ENCODE data around the gene CHGA.

The CHGA gene

DNA sequence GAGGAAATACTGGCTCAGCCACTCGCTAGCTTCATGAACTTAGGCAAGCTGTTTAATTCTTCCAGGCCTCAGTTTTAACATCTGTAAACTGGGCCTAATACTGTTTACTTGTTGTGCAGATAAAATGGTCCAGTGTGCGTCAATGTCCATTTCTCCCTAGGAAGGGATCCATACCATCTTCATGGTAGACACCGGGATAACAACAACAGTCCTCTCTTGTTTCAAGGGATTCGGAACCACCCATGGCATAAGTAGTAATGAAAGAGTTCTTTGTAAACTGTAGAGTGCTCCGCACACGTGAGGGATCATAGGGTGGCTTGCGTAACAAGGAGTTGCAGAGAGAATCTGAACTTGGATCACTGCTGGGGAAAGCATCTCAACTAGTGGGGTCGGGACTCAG, 17.3 kb upstream of the CHGA start:
- DNase-seq: no peak

- no peak for DNase-seq
These were observed 16.5 kb upstream of the CHGA start for GRCh38 chr14:92906420-92906819.

- no peak for DNase-seq
These were observed 16.1 kb upstream of the CHGA start for GRCh38 chr14:92906823-92907222.

DNA sequence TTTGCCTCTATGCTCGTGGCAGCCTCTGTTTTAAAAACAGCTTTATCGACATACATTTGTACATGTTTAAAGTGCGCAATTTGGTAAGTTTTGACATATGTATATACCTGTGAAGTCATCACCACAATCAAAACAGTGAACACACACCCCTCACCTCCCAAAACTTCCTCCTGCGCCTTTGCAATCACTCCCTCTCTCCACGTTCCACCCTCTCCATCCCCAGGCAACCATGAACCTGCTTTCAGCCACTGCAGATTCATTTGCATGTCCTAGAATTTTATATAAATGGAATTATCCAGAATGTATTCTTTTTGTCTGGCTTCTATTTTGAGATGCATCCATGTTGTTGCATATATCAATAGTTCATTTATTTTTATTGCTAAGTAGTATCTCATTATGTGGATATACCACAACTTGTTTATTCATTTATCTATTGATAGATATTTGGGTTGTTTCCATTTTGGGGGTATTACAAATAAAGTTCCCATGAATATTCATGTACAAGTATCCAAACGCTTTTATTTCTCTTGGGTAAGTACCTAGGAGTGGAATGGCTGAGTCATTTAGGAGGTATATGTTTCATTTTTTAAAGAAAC, 15.5 kb upstream of the CHGA start:
- no peak for DNase-seq

- DNase-seq: no peak
These were observed 8.8 kb upstream of the CHGA start for GRCh38 chr14:92914087-92914656.

DNA sequence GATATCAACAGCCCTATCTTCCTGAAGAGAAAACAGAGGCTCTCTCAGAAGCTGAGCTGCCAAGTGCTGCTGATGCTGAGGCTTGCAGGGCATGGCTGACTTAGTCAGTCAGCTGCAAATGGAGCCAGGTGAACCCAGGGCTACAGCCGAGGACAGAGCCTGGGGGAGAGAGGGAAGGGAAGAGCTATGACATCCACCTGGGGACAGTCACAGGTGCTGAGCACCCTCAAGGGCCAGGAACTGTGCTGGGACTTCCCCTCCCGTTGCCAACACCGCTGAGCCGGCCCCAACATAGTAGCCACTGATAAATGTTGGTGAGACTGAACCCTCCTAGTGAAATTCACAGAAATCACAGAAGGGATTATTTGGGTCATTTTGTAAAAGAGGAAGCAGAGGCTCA, 6.7 kb upstream of the CHGA start:
- no peak for DNase-seq

DNA sequence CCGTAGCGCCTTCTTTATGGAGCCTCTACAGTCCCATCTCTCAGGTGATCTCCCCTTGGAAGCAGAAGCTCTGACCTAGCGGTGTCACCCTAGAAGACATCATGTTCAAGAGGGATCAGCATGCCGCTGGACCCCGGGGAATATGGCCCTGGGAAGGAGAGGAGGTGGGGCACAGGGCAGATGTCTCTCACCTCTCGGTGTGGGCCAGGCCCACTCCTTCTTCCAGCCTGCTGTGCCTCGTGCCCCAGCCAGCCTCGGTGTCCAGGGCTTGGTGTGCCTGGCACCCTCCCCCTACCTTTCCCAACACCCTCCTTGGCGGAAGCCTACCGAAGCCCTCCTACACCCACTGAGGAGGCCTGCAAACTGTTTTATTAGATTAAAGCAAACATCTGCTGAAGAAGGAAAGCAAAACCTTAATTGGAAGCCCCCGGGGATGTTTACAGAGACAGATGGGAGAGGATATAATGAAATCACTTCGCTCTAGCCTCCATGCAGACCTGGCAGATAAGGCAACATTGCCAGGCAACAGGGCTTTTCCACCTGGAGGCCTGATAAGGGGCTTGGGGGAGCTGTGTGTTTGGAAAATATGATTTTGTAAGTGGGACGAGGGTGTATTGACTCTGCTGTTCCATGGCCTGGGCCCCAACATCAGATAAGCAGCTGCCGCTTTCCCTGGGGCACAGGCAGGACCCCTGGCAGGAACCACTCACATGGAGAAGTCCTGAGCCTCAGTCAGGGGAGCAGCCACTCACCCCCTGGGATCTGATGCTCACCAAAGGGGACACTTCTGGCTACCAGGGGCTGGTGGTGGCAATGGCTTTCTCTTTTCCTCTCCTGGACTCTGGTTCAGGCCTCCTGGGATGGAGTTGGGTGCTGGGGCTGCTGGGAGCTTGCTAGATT, 5.7 kb upstream of the CHGA start:
- DNase-seq: no peak

- DNase-seq: no peak
These were observed 5.0 kb upstream of the CHGA start for GRCh38 chr14:92917956-92918355.

DNA sequence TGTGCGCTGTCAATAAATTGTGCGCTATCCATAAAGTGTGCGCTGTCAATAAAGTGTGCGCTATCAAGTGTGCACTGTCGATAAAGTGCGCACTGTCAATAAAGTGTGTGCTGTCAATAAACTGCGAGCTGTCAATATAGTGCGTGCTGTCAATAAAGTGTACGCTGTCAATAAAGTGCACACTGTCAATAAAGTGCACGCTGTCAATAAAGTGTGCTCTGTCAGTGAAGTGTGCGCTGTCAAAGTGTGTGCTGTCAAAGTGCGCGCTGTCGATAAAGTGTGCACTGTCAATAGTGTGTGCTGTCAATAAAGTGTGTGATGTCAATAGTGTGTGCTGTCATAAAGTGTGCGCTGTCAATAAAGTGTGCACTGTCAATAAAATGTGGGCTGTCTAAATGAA, 2.9 kb upstream of the CHGA start:
- no peak for DNase-seq

- no peak for DNase-seq
These were observed 705 bp upstream of the CHGA start for GRCh38 chr14:92922155-92922735.

- no peak for DNase-seq
These were observed 774 bp downstream of the CHGA start for GRCh38 chr14:92923744-92924103.

- DNase-seq: no peak
These were observed 1.3 kb downstream of the CHGA start for GRCh38 chr14:92924247-92924646.

- DNase-seq: no peak
These were observed 2.5 kb downstream of the CHGA start for GRCh38 chr14:92925446-92925845.

DNA sequence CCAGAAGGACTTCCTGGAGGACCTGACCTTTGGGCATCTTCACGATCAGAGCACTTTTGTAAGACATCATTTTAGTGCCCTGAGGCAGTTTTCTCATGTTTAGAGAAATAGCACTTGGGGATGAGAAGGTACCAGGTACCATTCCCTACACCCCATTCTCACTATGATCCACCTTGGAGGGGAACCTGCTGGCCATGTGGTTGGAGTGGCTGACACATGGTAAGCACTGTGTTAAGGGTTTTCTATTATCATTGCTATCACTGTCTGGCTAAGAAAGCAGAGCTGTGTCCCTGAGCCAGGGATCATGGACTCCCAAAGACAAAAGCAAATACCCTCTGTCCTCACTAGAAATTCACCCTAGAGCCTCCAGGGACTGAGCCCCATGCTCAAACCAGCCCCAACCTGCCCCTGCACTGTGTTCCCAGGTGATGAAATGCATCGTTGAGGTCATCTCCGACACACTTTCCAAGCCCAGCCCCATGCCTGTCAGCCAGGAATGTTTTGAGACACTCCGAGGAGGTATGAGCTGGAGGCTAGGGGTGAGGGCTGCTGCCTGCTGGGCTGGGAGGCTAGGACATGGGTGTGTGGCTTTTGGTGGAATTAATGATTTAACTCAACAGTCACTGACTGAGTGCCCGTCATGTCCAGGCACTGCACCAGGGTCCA, 3.4 kb downstream of the CHGA start:
- no peak for DNase-seq

DNA sequence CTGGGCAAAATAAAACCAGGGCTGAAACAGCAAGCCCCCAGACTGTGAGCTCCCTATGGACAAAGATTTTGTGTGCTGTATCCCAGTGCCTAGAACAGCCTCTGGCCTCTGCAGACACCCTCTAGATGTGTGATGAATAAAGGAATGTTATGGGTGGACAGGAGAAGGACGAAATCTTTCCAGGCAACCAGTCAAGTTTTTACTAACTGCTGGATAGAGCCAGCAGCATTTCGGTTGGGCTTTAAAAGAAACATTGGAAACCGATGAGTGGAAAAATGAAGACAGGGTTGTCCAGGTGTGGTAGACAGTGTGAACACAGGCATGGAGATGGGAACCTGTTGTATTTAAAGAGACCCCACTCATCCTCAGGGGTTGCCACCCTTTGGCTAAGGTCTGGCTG, 4.0 kb downstream of the CHGA start:
- DNase-seq: no peak

- DNase-seq: no peak
These were observed 4.7 kb downstream of the CHGA start for GRCh38 chr14:92927349-92928257.

DNA sequence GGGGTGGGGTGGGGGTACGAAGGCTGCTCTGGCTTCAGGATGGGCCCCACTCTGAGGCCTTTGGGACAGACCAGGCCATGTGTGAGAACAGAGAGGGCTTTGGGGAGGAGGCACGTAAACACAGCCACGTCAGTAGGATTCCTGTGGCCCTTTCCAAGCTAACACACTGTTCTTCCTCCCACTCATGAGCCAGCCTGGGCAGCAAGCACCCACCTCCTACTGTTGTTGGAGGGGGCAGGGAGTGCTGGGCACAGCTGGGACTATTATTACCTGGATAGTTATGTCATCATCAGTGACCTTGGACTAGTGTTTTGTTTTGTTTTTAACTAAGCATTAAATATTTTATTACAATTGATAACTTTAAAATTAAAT, 5.3 kb downstream of the CHGA start:
- DNase-seq: no peak

DNA sequence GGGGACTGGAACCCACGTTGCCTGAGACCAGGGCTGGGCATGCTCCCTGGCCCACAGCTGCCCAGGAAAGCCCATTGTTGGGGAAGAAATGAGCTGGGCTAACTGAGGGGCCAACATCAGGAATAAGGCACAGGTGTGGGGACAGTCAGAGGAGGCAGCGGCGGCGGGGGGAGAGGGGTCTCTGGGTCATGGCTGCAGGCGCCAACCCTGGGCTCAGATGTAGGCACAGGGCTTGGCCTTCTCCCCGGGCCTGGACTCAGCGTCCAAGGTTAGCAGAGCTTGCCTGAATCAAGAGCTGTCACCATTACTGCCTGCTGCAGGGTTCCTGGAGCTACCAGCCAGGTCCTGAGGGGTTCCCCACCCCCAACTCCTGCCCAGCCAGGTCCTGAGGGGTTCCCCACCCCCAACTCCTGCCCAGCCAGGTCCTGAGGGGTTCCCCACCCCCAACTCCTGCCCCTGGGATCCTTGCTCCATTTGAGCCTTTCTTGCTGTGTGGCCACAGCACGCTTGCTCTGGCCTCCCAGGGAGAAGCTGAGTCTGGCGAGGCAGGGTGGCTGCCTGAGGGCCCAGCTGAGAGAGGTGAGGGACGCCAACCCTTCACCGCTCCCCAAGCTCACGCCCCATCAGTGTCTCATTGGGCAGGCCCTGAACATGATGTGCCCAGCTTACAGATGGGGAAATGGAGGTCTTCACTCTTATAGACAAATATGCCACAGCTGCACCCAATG, 6.2 kb downstream of the CHGA start:
- no peak for DNase-seq

DNA sequence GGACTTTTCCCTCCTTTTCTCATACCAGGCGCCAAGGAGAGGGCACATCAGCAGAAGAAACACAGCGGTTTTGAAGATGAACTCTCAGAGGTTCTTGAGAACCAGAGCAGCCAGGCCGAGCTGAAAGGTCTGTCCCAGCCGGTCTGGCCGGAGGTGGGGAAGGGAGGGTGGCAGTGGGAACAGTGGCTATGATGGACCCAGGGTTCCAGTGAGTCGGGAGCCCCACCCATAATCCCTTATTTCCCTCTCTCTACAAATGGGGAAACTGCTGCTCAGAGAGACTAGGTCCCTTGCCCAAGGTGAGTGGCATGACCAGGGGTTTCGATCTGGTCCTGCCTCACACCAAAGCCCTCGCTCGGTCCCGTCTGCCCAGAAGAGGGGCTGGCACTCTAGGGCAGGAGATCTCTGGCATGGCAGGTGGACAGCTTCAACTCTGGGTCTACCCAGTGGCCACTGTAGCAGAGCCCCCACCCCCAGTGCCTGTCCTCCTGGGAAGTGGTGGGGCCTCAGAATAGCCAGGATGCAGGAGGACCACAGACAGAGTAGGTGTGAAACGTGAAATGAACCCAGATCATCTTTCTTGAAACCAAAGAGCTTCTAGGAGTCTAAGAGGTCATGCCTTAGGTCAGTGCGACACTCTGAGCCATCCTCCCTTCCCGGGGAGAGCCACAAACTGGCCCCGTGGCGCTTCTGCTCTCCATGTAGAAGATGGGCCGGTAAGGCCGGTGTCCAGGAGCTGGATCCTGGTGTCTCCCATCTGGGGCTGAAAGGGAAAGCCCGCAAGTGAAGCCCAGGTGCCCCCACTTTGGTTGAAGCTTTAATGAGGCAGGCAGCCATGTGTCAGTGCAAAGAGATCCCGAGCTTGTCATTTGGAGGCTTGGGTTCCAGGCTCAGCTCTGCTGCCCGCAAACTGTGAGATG, 7.0 kb downstream of the CHGA start:
- no peak for DNase-seq
